H1 (cell line): ENCODE data around the gene UGT2B7. TPM values are rescaled to one million over a fixed set of nuclear protein-coding genes. Genes with fewer than 3 reads are reported as not detected.

ENCODE experiments used
- CTCF ChIA-PET: fragments of 300-600 bp; sonication (Branson Sonifier 250); formaldehyde crosslinking; loops from one replicate; lab custom pipeline; 2021; ENCODE audit not compliant: partially characterized antibody; lab: Charles Lee
- POLR2A ChIA-PET: fragments of 300-600 bp; sonication (Branson Sonifier 250); formaldehyde crosslinking; loops from one replicate; lab custom pipeline; 2021; ENCODE audit warnings: inconsistent platforms; ENCODE audit not compliant: partially characterized antibody; lab: Charles Lee
- DNase-seq, 2 experiments: peaks; one replicate each; pipeline versions ENCODE4 v3.0.0 to v3.0.0-alpha.2; 2010 to 2022; ENCODE audit warnings: low spot score in 2 of 2, low read depth in 1 of 2, mixed read lengths in 1 of 2
- FAIRE-seq: peaks from 2 replicates; lab custom pipeline; 2011; peaks lifted over from hg19 to GRCh38; lab: Jason Lieb, UNC
- H2AFZ ChIP-seq: 2 replicates; pipeline ENCODE4 v1.8.1; 2012; ENCODE audit warnings: low read length, inconsistent platforms
- H2AK5ac ChIP-seq: 2 replicates; pipeline ENCODE4 v1.6.1; 2013; ENCODE audit warnings: low read depth, low read length
- H2BK120ac ChIP-seq: replicated peaks from 2 replicates; pipeline ENCODE3; 2013; ENCODE audit warnings: low read depth, low read length, inconsistent platforms
- H2BK12ac ChIP-seq: 2 replicates; pipeline ENCODE4 v1.6.1; 2013; ENCODE audit warnings: low read depth, low read length
- H2BK15ac ChIP-seq: 2 replicates; pipeline ENCODE4 v1.6.1; 2013; ENCODE audit warnings: low read length
- H2BK20ac ChIP-seq: 2 replicates; pipeline ENCODE4 v1.6.1; 2013; ENCODE audit warnings: low read length
- H2BK5ac ChIP-seq: 2 replicates; pipeline ENCODE4 v1.6.1; 2013; ENCODE audit warnings: low read depth, low read length
- H3K14ac ChIP-seq: 2 replicates; pipeline ENCODE4 v1.6.1; 2013; ENCODE audit warnings: inconsistent platforms; ENCODE audit not compliant: insufficient read length
- H3K18ac ChIP-seq: 2 replicates; pipeline ENCODE4 v1.6.1; 2013; ENCODE audit warnings: low read length; ENCODE audit errors: extremely low read depth
- H3K23ac ChIP-seq: 2 replicates; pipeline ENCODE4 v1.6.1; 2013; ENCODE audit warnings: inconsistent platforms; ENCODE audit not compliant: insufficient read length
- H3K23me2 ChIP-seq: 2 replicates; pipeline ENCODE4 v1.6.1; 2013; ENCODE audit warnings: low read depth, low read length
- H3K27ac ChIP-seq: 2 replicates; pipeline ENCODE4 v1.6.1; 2011; ENCODE audit warnings: low read depth, low read length, inconsistent platforms
- H3K27me3 ChIP-seq, 4 experiments: replicated peaks in 1 of 4; 1 replicate in 1 of 4; 2 replicates in 3 of 4; pipeline versions ENCODE4 v1.6.1 to v1.8.1; 2011 to 2013; ENCODE audit warnings: low read length in 3 of 4, mild to moderate bottlenecking in 3 of 4, inconsistent platforms in 2 of 4, mixed read lengths in 2 of 4, moderate library complexity in 1 of 4; ENCODE audit not compliant: control insufficient read depth in 3 of 4, insufficient read depth in 3 of 4; ENCODE audit errors: extremely low read depth in 1 of 4
- H3K36me3 ChIP-seq, 4 experiments: 2 replicates each; pipeline versions ENCODE4 v1.6.1 to v1.8.1; 2011 to 2013; ENCODE audit warnings: mild to moderate bottlenecking in 4 of 4, low read length in 3 of 4, moderate library complexity in 2 of 4, control low read depth in 1 of 4, inconsistent platforms in 1 of 4; ENCODE audit not compliant: insufficient read depth in 4 of 4, control insufficient read depth in 2 of 4
- H3K4ac ChIP-seq: replicated peaks from 2 replicates; pipeline ENCODE3; 2013; ENCODE audit warnings: low read length, low read depth, mixed read lengths, inconsistent platforms; ENCODE audit not compliant: insufficient read length
- H3K4me1 ChIP-seq, 4 experiments: replicated peaks in 1 of 4; 1 replicate in 1 of 4; 2 replicates in 3 of 4; pipeline versions ENCODE4 v1.6.1 to v1.8.1; 2011 to 2013; ENCODE audit warnings: low read length in 3 of 4, inconsistent platforms in 2 of 4, mixed read lengths in 1 of 4; ENCODE audit not compliant: insufficient read depth in 4 of 4, control insufficient read depth in 3 of 4
- H3K4me2 ChIP-seq, 2 experiments: 2 replicates each; pipeline versions ENCODE4 v1.6.1 to v1.8.1; 2011 to 2013; ENCODE audit warnings: low read depth in 2 of 2, low read length in 2 of 2, control low read depth in 1 of 2, inconsistent platforms in 1 of 2, mild to moderate bottlenecking in 1 of 2; ENCODE audit not compliant: insufficient read depth in 1 of 2
- H3K4me3 ChIP-seq, 4 experiments: fragments of 200-600, 300-600 bp in 1 of 4; sonication (generic), shearing (Covaris generic), sonication (Bioruptor Twin) in 1 of 4; 2 replicates each; pipeline versions ENCODE4 v1.5.1 to v1.8.1; 2011 to 2016; ENCODE audit warnings: low read length in 4 of 4, low read depth in 3 of 4, control low read depth in 2 of 4, inconsistent platforms in 2 of 4, mild to moderate bottlenecking in 2 of 4, mixed read lengths in 1 of 4, moderate library complexity in 1 of 4; ENCODE audit not compliant: insufficient read depth in 2 of 4; ENCODE audit errors: extremely low read depth in 1 of 4
- H3K56ac ChIP-seq: replicated peaks from 2 replicates; pipeline ENCODE3; 2013; ENCODE audit warnings: low read depth, mild to moderate bottlenecking, mixed read lengths, low read length, inconsistent platforms; ENCODE audit not compliant: insufficient read length
- H3K79me1 ChIP-seq: 2 replicates; pipeline ENCODE4 v1.6.1; 2013; ENCODE audit warnings: low read depth, low read length, control low read depth
- H3K79me2 ChIP-seq, 2 experiments: 2 replicates each; pipeline versions ENCODE4 v1.6.1 to v1.8.1; 2012 to 2013; ENCODE audit warnings: low read length in 2 of 2, mild to moderate bottlenecking in 2 of 2, inconsistent platforms in 1 of 2; ENCODE audit not compliant: insufficient read depth in 2 of 2, control insufficient read depth in 1 of 2
- H3K9ac ChIP-seq, 4 experiments: replicated peaks in 1 of 4; 1 replicate in 1 of 4; 2 replicates in 3 of 4; pipeline versions ENCODE4 v1.6.1 to v1.8.1; 2011 to 2013; ENCODE audit warnings: low read depth in 3 of 4, low read length in 3 of 4, control low read depth in 2 of 4, mild to moderate bottlenecking in 2 of 4, moderate library complexity in 2 of 4, inconsistent platforms in 1 of 4; ENCODE audit errors: extremely low read depth in 1 of 4
- H3K9me3 ChIP-seq, 2 experiments: 2 replicates each; pipeline versions ENCODE4 v1.6.1 to v1.8.1; 2012 to 2013; ENCODE audit warnings: mild to moderate bottlenecking in 2 of 2, moderate library complexity in 2 of 2, control low read depth in 1 of 2, inconsistent platforms in 1 of 2, low read depth in 1 of 2, low read length in 1 of 2, mixed read lengths in 1 of 2; ENCODE audit not compliant: insufficient read depth in 2 of 2
- H4K20me1 ChIP-seq, 2 experiments: replicated peaks in 1 of 2; 2 replicates each; pipeline versions ENCODE3 to v1.8.1; 2011 to 2013; ENCODE audit warnings: inconsistent platforms in 2 of 2, low read length in 2 of 2, mild to moderate bottlenecking in 1 of 2; ENCODE audit not compliant: insufficient read depth in 2 of 2, control insufficient read depth in 1 of 2
- H4K5ac ChIP-seq: 2 replicates; pipeline ENCODE4 v1.6.1; 2013; ENCODE audit warnings: low read length, low read depth, mixed read lengths, inconsistent platforms; ENCODE audit not compliant: insufficient read length
- H4K8ac ChIP-seq: 2 replicates; pipeline ENCODE4 v1.8.0; 2013; ENCODE audit warnings: mild to moderate bottlenecking, moderate library complexity, low read length, inconsistent platforms; ENCODE audit not compliant: insufficient read depth; ENCODE audit errors: extremely low read depth
- H4K91ac ChIP-seq: replicated peaks from 2 replicates; pipeline ENCODE3; 2013; ENCODE audit warnings: low read length, mixed read lengths, inconsistent platforms; ENCODE audit not compliant: insufficient read length
- HDAC2 ChIP-seq, 2 experiments: fragments of 300-600 bp in 1 of 2; sonication (generic) in 1 of 2; IDR thresholded peaks; 2 replicates each; pipeline ENCODE4 v1.6.1; 2011 to 2012; ENCODE audit warnings: low read depth in 2 of 2, low read length in 2 of 2, mild to moderate bottlenecking in 2 of 2, moderate library complexity in 2 of 2, borderline replicate concordance in 1 of 2, inconsistent platforms in 1 of 2
- POLR2AphosphoS5 ChIP-seq: IDR thresholded peaks from 2 replicates; pipeline ENCODE4 v1.6.1; 2011; ENCODE audit warnings: low read depth, low read length
- RAD21 ChIP-seq, 2 experiments: IDR thresholded peaks in 1 of 2; conservative IDR thresholded peaks in 1 of 2; 2 replicates each; pipeline ENCODE4 v1.6.1; 2011; ENCODE audit warnings: low read depth in 2 of 2, low read length in 2 of 2, improper control_type of control experiment in 1 of 2, inconsistent platforms in 1 of 2, mild to moderate bottlenecking in 1 of 2, moderate library complexity in 1 of 2
- RBBP5 ChIP-seq: IDR thresholded peaks from 2 replicates; pipeline ENCODE4 v1.7.1; 2012; ENCODE audit warnings: low read depth, mild to moderate bottlenecking, inconsistent platforms, low read length, moderate library complexity, borderline replicate concordance
- YY1 ChIP-seq: IDR thresholded peaks from 2 replicates; pipeline ENCODE4 v1.6.1; 2011; ENCODE audit warnings: low read depth, mild to moderate bottlenecking, low read length
- WGBS, 2 experiments: shearing (Covaris generic) in 1 of 2; methylation state at CpG; one replicate each; pipeline versions ENCODE4 v1.1.6 to v1.1.7; 2013 to 2015; ENCODE audit warnings: low lambda C conversion rate in 2 of 2, mixed read lengths in 2 of 2, inconsistent platforms in 1 of 2, low coverage in 1 of 2, missing lambda C conversion rate in 1 of 2; ENCODE audit not compliant: insufficient replicate concordance in 2 of 2, insufficient coverage in 1 of 2, insufficient read length in 1 of 2; ENCODE audit errors: extremely low coverage in 1 of 2, missing lambda C conversion rate in 1 of 2; 5-methylcytosine and 5-hydroxymethylcytosine counted together
- polyA plus RNA-seq, 7 experiments: library from polyadenylated mRNA; depleted of rRNA in 3 of 7; stranded (reverse) in 5 of 7; unstranded in 2 of 7; fragments of >200 nt in 5 of 7; fragments of 200-250 nt in 2 of 7; gene quantifications; 1 replicate in 5 of 7; 2 replicates in 1 of 7; 4 replicates in 1 of 7; pipeline versions ENCODE4 v1.2.1 to v1.2.3, GENCODE V29; 2011 to 2013; ENCODE audit warnings: missing spikeins in 2 of 7, mixed read lengths in 2 of 7
- total RNA-seq: library from RNA; stranded (reverse); fragmentation: NEBNext Ultra II Directional; extraction: Animal tissue kit (Norgen Biotek cat#: 25700); gene quantifications from 2 replicates; pipeline ENCODE4 v1.2.1, GENCODE V29; 2021
- TF ChIP-seq, protein P1 (sequence below): IDR thresholded peaks from 2 replicates; pipeline ENCODE4 v1.6.1; 2011; ENCODE audit warnings: low read depth, mild to moderate bottlenecking, low read length; ENCODE audit not compliant: insufficient read depth

The UGT2B7 gene
- total and polyA plus RNA-seq, 2 of the 8 experiments (the other 6 are each of a cell fraction or from before 2014, with no cell fraction given): not detected

- H4K5ac ChIP-seq: no peak overlapping the region
- DNase-seq (no peak), FAIRE-seq (no peak)
- no peaks in the 10 kb centered on the region for H3K27me3 ChIP-seq
- no peak overlapping the region for H3K27ac ChIP-seq
- H2BK120ac ChIP-seq: no peak overlapping the region
- H2BK20ac ChIP-seq: no peak overlapping the region
- no peak overlapping the region for H2AFZ ChIP-seq
- H3K9me3 ChIP-seq: no peaks in the 10 kb centered on the region
- H3K23me2 ChIP-seq: no peaks in the 10 kb centered on the region
- ChIA-PET POLR2A (no interaction called here), CTCF (no interaction called here)
- H3K36me3 ChIP-seq: no peaks in the 10 kb centered on the region
- no peak overlapping the region for H3K4me2 ChIP-seq
- H4K8ac ChIP-seq: no peak overlapping the region
- no peak overlapping the region for H3K9ac ChIP-seq
- no peaks in the 10 kb centered on the region for H3K79me2 ChIP-seq
- no peak overlapping the region for H3K4me3 ChIP-seq
- no peaks in the 10 kb centered on the region for H4K20me1 ChIP-seq
- H3K79me1 ChIP-seq: no peaks in the 10 kb centered on the region
- no peak overlapping the region for H2AK5ac ChIP-seq
- no peak overlapping the region for H2BK15ac ChIP-seq
- no peak overlapping the region for H2BK5ac ChIP-seq
- no peak overlapping the region for H3K14ac ChIP-seq
- no peak overlapping the region for H3K4ac ChIP-seq
- WGBS, 2 experiments: 95% methylated on average over 1 of the region's 1 CpG; no CpG with 5 or more reads in 1 of the 2 experiments
- H4K91ac ChIP-seq: no peak overlapping the region
- no peak overlapping the region for H2BK12ac ChIP-seq
- H3K56ac ChIP-seq: no peak overlapping the region
- no peak overlapping the region for H3K18ac ChIP-seq
- H3K23ac ChIP-seq: no peak overlapping the region
- H3K4me1 ChIP-seq: no peaks in the 10 kb centered on the region
- TF ChIP-seq HDAC2 (IDR thresholded peaks at IDR 0.05; ENCODE audit: borderline replicate concordance in 1 of 2, low read depth in 2 of 2, low read length in 2 of 2) (no peak), YY1 (no peak), RAD21 (IDR thresholded peaks at IDR 0.05 in 1 of 2, conservative IDR thresholded peaks at IDR 0.05 in 1 of 2; ENCODE audit: low read depth in 2 of 2, low read length in 2 of 2) (no peak), RBBP5 (no peak), POLR2AphosphoS5 (no peak)
- TF ChIP-seq, protein P1, sequence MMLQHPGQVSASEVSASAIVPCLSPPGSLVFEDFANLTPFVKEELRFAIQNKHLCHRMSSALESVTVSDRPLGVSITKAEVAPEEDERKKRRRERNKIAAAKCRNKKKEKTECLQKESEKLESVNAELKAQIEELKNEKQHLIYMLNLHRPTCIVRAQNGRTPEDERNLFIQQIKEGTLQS: no peak
These were observed 28.7 kb downstream of the UGT2B7 start for GRCh38 chr4:69124941-69125340.
